Right ventricle myocardium inferior (tissue), 1 donor: ENCODE results near the gene ZFYVE9. TPM values are rescaled to one million over a fixed set of nuclear protein-coding genes. Genes with fewer than 3 reads are reported as not detected.

Experiments used
- ATAC-seq: fragments of 200-7000 bp; cut with Tn5 transposase; one replicate; pipeline ENCODE4 v1.9.1; 2020; ENCODE audit warnings: mild to moderate bottlenecking, moderate library complexity
- DNase-seq: peaks from one replicate; pipeline ENCODE4 v3.0.0; 2021; ENCODE audit errors: missing footprints
- intact Hi-C: fragments of 100-400 bp; cut with DNase I; formaldehyde crosslinking; loops from one replicate; pipeline ENCODE4 v1.11.0; 2022
- total RNA-seq: library from RNA; stranded (reverse); fragmentation: NEBNext Ultra II Directional; extraction: Animal tissue kit (Norgen Biotek cat#: 25700); gene quantifications from one replicate; pipeline ENCODE4 v1.2.1, GENCODE V29; 2021
- donor health status: DM: no; HTN: yes; CAD: no; lungs with severe emphysema.

Gene ZFYVE9
- total RNA-seq, 1 donor from 2014 or later: 18.0 TPM

DNA sequence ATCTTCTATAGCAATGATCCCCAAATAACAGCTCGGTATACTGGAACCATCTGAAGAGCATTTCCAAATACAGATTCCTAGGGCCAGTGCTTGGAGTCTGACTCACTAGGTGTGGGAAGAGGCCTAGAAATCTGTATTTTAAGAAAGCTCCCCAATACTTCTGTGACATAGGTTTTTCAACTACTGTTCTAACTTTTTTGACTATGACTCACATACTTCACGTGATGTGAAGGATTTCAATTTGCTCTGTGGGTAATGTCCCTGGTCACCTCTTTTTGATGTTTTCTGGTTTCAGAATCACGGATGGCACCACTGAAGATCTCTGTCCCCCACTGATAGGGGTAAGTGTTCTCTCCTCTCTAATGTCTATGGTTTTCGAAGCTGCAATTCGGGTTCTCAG is 251.3 kb downstream of the ZFYVE9 start:
- intact Hi-C loops: no loop called here
- ATAC-seq (no peak), DNase-seq (no peak)

Other genes with a start within 250 kb of the ZFYVE9 start
- gene RAB3B, start 151.4 kb upstream of the ZFYVE9 start, total RNA-seq: not detected
- gene KTI12, start 108.3 kb upstream of the ZFYVE9 start, total RNA-seq: 3.1 TPM
- 21.2 TPM for gene TXNDC12, start 86.9 kb upstream of the ZFYVE9 start, total RNA-seq
- 25.5 TPM for gene BTF3L4, start 85.8 kb upstream of the ZFYVE9 start, total RNA-seq
- gene CC2D1B, start 224.1 kb downstream of the ZFYVE9 start, total RNA-seq: 14.1 TPM